Panc1 (cell line): ENCODE results near the gene CCDC167.

Experiments
- CTCF ChIP-seq: fragments of 450-650 bp; IDR thresholded peaks from 2 replicates; pipeline ENCODE4 v1.5.1; 2017; ENCODE audit warnings: mild to moderate bottlenecking
- POLR2AphosphoS5 ChIP-seq: IDR thresholded peaks from 2 replicates; pipeline ENCODE4 v1.6.1; 2012; ENCODE audit warnings: mild to moderate bottlenecking, low read depth, low read length, moderate library complexity
- REST ChIP-seq, 2 experiments: IDR thresholded peaks; 2 replicates each; pipeline ENCODE4 v1.6.1; 2011 to 2012; ENCODE audit warnings: low read depth in 2 of 2, control low read depth in 1 of 2, low read length in 1 of 2, mild to moderate bottlenecking in 1 of 2, moderate library complexity in 1 of 2; ENCODE audit not compliant: insufficient read depth in 1 of 2

GRCh38 chr6:37474316-37474715, 25.4 kb downstream of the CCDC167 start:
- no peak for TF ChIP-seq CTCF
- TF ChIP-seq POLR2AphosphoS5: no peak
- TF ChIP-seq REST (IDR thresholded peaks at IDR 0.05; ENCODE audit: insufficient read depth in 1 of 2, low read depth in 2 of 2, low read length in 1 of 2): no peak
